ENCODE results near the gene AIG1.

DNA sequence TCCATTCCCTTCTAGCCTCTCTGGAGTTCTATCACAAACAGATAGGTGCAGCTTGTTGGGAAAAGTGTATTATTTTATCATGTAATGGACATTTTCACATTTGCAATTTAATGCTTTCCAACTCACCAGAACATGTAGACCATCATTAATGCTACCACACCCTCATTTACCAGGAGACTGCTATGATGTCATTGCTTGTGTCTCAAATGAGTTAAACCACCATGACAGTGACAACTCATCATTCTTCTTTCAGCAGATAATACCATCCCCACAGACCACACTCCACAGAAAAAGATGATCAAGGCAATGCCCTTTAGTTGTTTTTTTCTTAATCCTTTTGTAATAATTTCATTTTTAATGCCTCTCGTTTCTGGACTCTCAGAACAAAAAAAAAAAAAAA, 168.7 kb downstream of the AIG1 start:
- no peak for TF ChIP-seq EZH2 (IDR thresholded peaks at IDR 0.05)
- TF ChIP-seq POLR2AphosphoS5 (IDR thresholded peaks at IDR 0.05; ENCODE audit: borderline replicate concordance, low read depth, low read length): no peak
- no peak for TF ChIP-seq FOXP2 (optimal IDR thresholded peaks at IDR 0.05; ENCODE audit: control extremely low read depth, extremely low read length, insufficient read depth)

Data from SK-N-MC (cell line).